Suprapubic skin (tissue), 4 donors: ENCODE data around the gene HLF. TPM values are rescaled to one million over a fixed set of nuclear protein-coding genes. Genes with fewer than 3 reads are reported as not detected.

ENCODE experiments used
- DNase-seq, 2 donors: peaks; one replicate each; pipeline ENCODE4 v3.0.0-alpha.2; 2019; ENCODE audit warnings: low spot score in 2 of 2
- H3K27ac ChIP-seq: fragments of 200-600 bp; sonication (generic); one replicate; pipeline ENCODE4 v1.5.1; 2019
- H3K27me3 ChIP-seq: fragments of 200-600 bp; sonication (generic); one replicate; pipeline ENCODE4 v1.5.1; 2019
- H3K36me3 ChIP-seq: fragments of 200-600 bp; sonication (generic); one replicate; pipeline ENCODE4 v1.5.1; 2019
- H3K4me1 ChIP-seq: fragments of 200-600 bp; sonication (generic); one replicate; pipeline ENCODE4 v1.5.1; 2019
- H3K4me3 ChIP-seq: fragments of 200-600 bp; sonication (generic); one replicate; pipeline ENCODE4 v1.5.1; 2019; ENCODE audit warnings: mild to moderate bottlenecking
- H3K9me3 ChIP-seq: fragments of 200-600 bp; sonication (generic); one replicate; pipeline ENCODE4 v1.5.1; 2019
- EP300 ChIP-seq: sonication (generic); formaldehyde crosslinking; IDR thresholded peaks from one replicate; pipeline ENCODE4 v1.6.1; 2017; ENCODE audit warnings: antibody characterized with exemption
- POLR2A ChIP-seq, 2 donors: fragments of 450-650 bp; IDR thresholded peaks; one replicate each; pipeline ENCODE4 v1.6.1; 2017; ENCODE audit warnings: antibody characterized with exemption in 2 of 2, mild to moderate bottlenecking in 2 of 2, moderate library complexity in 2 of 2
- POLR2AphosphoS5 ChIP-seq, 3 donors: sonication (generic); formaldehyde crosslinking; IDR thresholded peaks; one replicate each; pipeline ENCODE4 v1.6.1; 2017; ENCODE audit warnings: antibody characterized with exemption in 3 of 3
- WGBS: methylation state at CpG from one replicate; pipeline ENCODE4 v1.1.5; 2018; 5-methylcytosine and 5-hydroxymethylcytosine counted together
- total RNA-seq, 4 donors: library from RNA; depleted of rRNA; stranded (reverse); fragments of >200 nt; gene quantifications; one replicate each; pipeline ENCODE4 v1.1.0, GENCODE V29; 2016
- TF ChIP-seq, protein P1 (sequence below), 2 donors: fragments of 200-600 bp in 1 of 2; fragments of 450-650 bp in 1 of 2; sonication (generic) in 1 of 2; IDR thresholded peaks; one replicate each; pipeline ENCODE4 v1.5.1; 2016 to 2019; ENCODE audit warnings: antibody characterized with exemption in 2 of 2, mild to moderate bottlenecking in 1 of 2, moderate library complexity in 1 of 2

HLF gene
- total RNA-seq, 4 donors from 2014 or later: 26.2 to 41.8 (median 36.5) TPM

DNA sequence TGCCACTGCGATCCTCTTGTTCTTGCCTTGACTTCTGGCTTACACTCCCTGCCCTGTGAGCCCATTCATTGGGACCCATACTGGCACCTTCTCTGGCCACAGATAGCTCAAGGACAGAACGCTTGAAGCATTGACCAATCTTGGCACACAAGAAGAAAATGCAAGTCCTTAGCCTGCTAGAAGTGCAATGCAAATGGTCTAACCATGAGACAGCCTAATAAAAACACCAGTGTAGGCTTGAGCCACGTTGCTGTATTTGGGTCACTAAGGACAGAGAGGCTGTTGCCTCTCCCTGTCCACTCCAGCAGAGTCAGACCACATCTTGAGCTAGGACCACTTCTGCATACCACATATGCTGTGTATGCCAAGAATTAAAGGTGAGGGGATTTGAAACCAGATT is 41.2 kb upstream of the HLF start:
- WGBS: 75% methylated on average over 3 of the region's 3 CpGs
- no peak for DNase-seq
- no peaks in the 10 kb centered on the region for H3K36me3 ChIP-seq
- H3K27me3 ChIP-seq: no peaks in the 10 kb centered on the region
- H3K4me1 ChIP-seq: no peaks in the 10 kb centered on the region
- no peaks in the 10 kb centered on the region for H3K9me3 ChIP-seq
- no peak overlapping the region for H3K27ac ChIP-seq
- TF ChIP-seq EP300 (no peak), POLR2A (IDR thresholded peaks at IDR 0.05) (no peak), POLR2AphosphoS5 (IDR thresholded peaks at IDR 0.05) (no peak)
- TF ChIP-seq, protein P1, sequence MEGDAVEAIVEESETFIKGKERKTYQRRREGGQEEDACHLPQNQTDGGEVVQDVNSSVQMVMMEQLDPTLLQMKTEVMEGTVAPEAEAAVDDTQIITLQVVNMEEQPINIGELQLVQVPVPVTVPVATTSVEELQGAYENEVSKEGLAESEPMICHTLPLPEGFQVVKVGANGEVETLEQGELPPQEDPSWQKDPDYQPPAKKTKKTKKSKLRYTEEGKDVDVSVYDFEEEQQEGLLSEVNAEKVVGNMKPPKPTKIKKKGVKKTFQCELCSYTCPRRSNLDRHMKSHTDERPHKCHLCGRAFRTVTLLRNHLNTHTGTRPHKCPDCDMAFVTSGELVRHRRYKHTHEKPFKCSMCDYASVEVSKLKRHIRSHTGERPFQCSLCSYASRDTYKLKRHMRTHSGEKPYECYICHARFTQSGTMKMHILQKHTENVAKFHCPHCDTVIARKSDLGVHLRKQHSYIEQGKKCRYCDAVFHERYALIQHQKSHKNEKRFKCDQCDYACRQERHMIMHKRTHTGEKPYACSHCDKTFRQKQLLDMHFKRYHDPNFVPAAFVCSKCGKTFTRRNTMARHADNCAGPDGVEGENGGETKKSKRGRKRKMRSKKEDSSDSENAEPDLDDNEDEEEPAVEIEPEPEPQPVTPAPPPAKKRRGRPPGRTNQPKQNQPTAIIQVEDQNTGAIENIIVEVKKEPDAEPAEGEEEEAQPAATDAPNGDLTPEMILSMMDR (IDR thresholded peaks at IDR 0.05): no peak
- H3K4me3 ChIP-seq: no peak overlapping the region

DNA sequence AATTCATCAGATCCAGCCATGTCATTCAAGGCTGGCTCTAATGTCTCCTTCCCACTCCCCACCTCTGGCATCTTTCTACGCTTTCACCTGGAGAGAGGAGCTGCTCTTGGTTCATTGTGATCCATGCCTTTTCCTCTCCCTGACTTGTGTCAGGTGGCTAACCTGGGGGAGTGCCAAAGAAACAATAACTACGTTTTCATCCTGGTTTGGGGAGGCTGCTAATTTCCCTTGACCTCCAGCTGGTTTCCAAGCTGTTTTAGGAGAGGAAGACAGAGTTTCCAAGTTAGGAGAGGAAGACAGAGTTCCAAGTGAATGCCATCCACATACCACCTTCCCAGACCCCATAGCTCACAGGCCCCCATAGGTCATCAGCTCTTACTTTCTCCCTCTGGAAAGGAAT is 40.0 kb upstream of the HLF start:
- H3K9me3 ChIP-seq: no peaks in the 10 kb centered on the region
- H3K27ac ChIP-seq: no peak overlapping the region
- no peak for TF ChIP-seq EP300
- TF ChIP-seq, protein P1 (IDR thresholded peaks at IDR 0.05): no peak
- no peak for TF ChIP-seq POLR2A (IDR thresholded peaks at IDR 0.05)
- no peak for TF ChIP-seq POLR2AphosphoS5 (IDR thresholded peaks at IDR 0.05)
- H3K36me3 ChIP-seq: no peaks in the 10 kb centered on the region
- H3K4me1 ChIP-seq: no peaks in the 10 kb centered on the region
- DNase-seq: no peak
- no peak overlapping the region for H3K4me3 ChIP-seq
- 85% methylated on average over 2 of the region's 2 CpGs for WGBS
- H3K27me3 ChIP-seq: no peaks in the 10 kb centered on the region

DNA sequence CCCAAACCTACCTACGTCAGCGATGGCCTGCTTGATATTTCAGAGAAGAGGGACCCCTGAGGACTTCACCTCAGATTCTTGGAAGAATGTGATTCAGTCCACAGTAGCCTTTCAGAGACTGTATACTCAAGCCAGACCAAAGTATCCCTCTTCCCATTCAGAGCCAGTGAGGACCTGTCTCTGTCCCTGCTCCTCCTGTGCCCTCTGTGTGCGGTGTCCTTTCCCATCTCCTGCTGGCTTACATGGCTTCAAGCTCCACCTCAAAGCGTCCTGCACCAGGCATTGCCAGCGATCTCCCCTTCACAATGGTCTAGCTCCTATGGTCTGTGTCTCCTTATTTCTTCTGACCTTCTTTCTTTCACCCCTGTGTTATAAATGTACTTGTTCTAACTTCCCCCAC is 39.5 kb upstream of the HLF start:
- Histone ChIP-seq H3K4me1 (no peaks in the 10 kb centered on the region), H3K4me3 (no peak overlapping the region), H3K27ac (no peak overlapping the region), H3K9me3 (no peaks in the 10 kb centered on the region), H3K36me3 (no peaks in the 10 kb centered on the region), H3K27me3 (no peaks in the 10 kb centered on the region)
- no peak for DNase-seq
- no peak for TF ChIP-seq POLR2AphosphoS5 (IDR thresholded peaks at IDR 0.05)
- TF ChIP-seq, protein P1 (IDR thresholded peaks at IDR 0.05): no peak
- TF ChIP-seq EP300: no peak
- no peak for TF ChIP-seq POLR2A (IDR thresholded peaks at IDR 0.05)
- 87% methylated on average over 5 of the region's 5 CpGs for WGBS

DNA sequence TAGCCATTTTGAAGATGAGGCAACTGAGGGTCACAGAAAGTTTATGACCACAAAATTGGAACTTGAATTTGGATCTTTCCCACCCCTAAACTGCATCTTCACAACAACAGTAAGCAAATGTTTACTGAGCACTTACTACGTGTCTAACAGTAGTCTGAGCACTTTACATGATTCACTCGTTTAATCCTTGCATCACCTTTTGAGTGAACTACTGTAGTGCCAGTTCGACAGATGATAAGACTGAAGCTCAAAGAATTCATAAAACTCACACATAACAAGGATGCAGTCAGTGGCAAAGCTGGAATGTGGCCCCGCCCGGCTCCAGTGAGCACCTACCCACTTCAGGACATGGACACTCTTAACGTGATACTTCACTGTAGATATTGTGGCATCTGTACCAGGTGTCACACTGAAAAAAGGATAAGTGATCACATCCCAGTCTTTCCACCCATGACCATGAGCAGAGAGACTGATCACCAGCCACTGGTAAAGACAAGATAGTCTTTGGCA is 36.0 kb upstream of the HLF start:
- H3K27ac ChIP-seq: no peak overlapping the region
- no peaks in the 10 kb centered on the region for H3K36me3 ChIP-seq
- 61% methylated on average over 6 of the region's 6 CpGs for WGBS
- TF ChIP-seq, protein P1 (IDR thresholded peaks at IDR 0.05): no peak
- TF ChIP-seq EP300 (no peak), POLR2AphosphoS5 (IDR thresholded peaks at IDR 0.05) (no peak), POLR2A (IDR thresholded peaks at IDR 0.05) (no peak)
- no peak for DNase-seq
- no peak overlapping the region for H3K4me3 ChIP-seq
- no peaks in the 10 kb centered on the region for H3K27me3 ChIP-seq
- peaks cover 3% of the 10 kb centered on the region for H3K4me1 ChIP-seq
- no peaks in the 10 kb centered on the region for H3K9me3 ChIP-seq

DNA sequence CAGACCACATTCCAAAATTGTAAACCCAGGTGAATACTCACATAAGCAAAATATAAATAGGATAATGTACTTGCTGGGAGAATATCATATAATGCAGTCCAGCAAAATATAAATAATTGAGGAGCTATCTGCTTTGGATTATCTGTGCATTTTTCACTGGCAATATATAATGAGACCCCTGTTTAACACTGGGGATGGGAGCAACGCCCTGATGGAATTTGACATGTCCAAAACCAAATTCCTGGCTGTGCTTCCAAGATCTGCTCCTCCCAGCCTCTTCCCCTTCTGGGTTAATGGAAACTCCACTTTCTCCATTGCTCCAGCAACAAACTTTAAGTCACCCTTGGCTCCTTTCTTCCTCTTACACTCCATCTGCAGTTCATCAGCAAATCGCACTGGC is 35.5 kb upstream of the HLF start:
- no peak overlapping the region for H3K4me3 ChIP-seq
- no peak overlapping the region for H3K27ac ChIP-seq
- H3K9me3 ChIP-seq: no peaks in the 10 kb centered on the region
- no peak for DNase-seq
- H3K4me1 ChIP-seq: peaks cover 3% of the 10 kb centered on the region
- TF ChIP-seq, protein P1 (IDR thresholded peaks at IDR 0.05): no peak
- TF ChIP-seq EP300: no peak
- no peak for TF ChIP-seq POLR2AphosphoS5 (IDR thresholded peaks at IDR 0.05)
- TF ChIP-seq POLR2A (IDR thresholded peaks at IDR 0.05): no peak
- H3K27me3 ChIP-seq: no peaks in the 10 kb centered on the region
- H3K36me3 ChIP-seq: no peaks in the 10 kb centered on the region
- WGBS: 57% methylated on average over 2 of the region's 2 CpGs
